Glutamatergic neuron (in vitro differentiated cells): ENCODE measurements around the gene PRKD3. TPM values are rescaled to one million over a fixed set of nuclear protein-coding genes. Genes with fewer than 3 reads are reported as not detected.
"Not testable (repeated sequence)": the region's sequence is repeated elsewhere in the genome, so short reads cannot be mapped to it uniquely, and the experiment has no call there.

Experiments used
- DNase-seq: peaks from one replicate; pipeline ENCODE4 v3.0.0; 2022
- H3K27ac Mint-ChIP-seq: one replicate; pipeline ENCODE4 v1.8.0; 2020; ENCODE audit warnings: mild to moderate bottlenecking, mixed read lengths, inconsistent platforms; ENCODE audit not compliant: unreplicated experiment
- H3K27me3 Mint-ChIP-seq: one replicate; pipeline ENCODE4 v1.8.0; 2020; ENCODE audit warnings: mild to moderate bottlenecking, moderate library complexity, mixed read lengths, inconsistent platforms; ENCODE audit not compliant: unreplicated experiment
- H3K36me3 Mint-ChIP-seq: one replicate; pipeline ENCODE4 v1.8.0; 2020; ENCODE audit warnings: mild to moderate bottlenecking, mixed read lengths, inconsistent platforms; ENCODE audit not compliant: unreplicated experiment
- H3K4me1 Mint-ChIP-seq: one replicate; pipeline ENCODE4 v1.8.0; 2020; ENCODE audit warnings: mild to moderate bottlenecking, low read depth, mixed read lengths, inconsistent platforms; ENCODE audit not compliant: unreplicated experiment
- H3K4me3 Mint-ChIP-seq: one replicate; pipeline ENCODE4 v1.8.0; 2020; ENCODE audit warnings: mild to moderate bottlenecking, mixed read lengths, inconsistent platforms; ENCODE audit not compliant: unreplicated experiment
- H3K9me3 Mint-ChIP-seq: one replicate; pipeline ENCODE4 v1.8.0; 2020; ENCODE audit warnings: mild to moderate bottlenecking, moderate library complexity, mixed read lengths, inconsistent platforms; ENCODE audit not compliant: unreplicated experiment
- total RNA-seq: library from RNA; stranded (reverse); fragmentation: NEBNext Ultra II Directional; extraction: Animal tissue kit (Norgen Biotek cat#: 25700); gene quantifications from one replicate; pipeline ENCODE4 v1.2.1, GENCODE V29; 2021; ENCODE audit not compliant: unreplicated experiment
- TF ChIP-seq, protein P1 (sequence below): fragments of 200-600 bp; sonication (generic); IDR thresholded peaks from one replicate; pipeline ENCODE4 v1.5.0; 2021; ENCODE audit not compliant: partially characterized antibody, unreplicated experiment

Gene PRKD3
- total RNA-seq, 1 donor from 2014 or later, result 47.9 TPM

DNA sequence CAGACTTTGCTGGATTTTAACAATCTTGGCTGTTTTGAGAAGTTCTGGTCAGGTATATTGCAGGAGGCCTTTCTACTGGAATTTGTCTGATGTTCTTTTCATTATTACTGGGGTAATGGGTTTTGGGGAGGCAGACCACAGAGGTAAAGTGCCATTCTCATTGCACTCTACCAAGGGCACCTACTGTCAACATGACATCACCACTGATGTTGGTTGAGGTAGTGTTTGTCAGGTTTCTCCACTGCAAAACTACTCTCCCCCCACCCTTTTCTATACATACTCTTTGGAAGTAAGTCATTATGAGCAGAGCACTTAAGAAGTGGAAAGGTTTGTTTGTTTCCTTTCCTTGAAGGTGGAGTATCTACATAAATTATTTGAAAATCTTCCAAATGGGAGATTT is 27.0 kb downstream of the PRKD3 start:
- Mint-ChIP-seq H3K4me1 (peaks cover 7% of the 10 kb centered on the region), H3K36me3 (no peaks in the 10 kb centered on the region), H3K27me3 (no peaks in the 10 kb centered on the region), H3K9me3 (no peaks in the 10 kb centered on the region), H3K27ac (no peak overlapping the region), H3K4me3 (no peak overlapping the region)
- no peak for DNase-seq
- TF ChIP-seq, protein P1, sequence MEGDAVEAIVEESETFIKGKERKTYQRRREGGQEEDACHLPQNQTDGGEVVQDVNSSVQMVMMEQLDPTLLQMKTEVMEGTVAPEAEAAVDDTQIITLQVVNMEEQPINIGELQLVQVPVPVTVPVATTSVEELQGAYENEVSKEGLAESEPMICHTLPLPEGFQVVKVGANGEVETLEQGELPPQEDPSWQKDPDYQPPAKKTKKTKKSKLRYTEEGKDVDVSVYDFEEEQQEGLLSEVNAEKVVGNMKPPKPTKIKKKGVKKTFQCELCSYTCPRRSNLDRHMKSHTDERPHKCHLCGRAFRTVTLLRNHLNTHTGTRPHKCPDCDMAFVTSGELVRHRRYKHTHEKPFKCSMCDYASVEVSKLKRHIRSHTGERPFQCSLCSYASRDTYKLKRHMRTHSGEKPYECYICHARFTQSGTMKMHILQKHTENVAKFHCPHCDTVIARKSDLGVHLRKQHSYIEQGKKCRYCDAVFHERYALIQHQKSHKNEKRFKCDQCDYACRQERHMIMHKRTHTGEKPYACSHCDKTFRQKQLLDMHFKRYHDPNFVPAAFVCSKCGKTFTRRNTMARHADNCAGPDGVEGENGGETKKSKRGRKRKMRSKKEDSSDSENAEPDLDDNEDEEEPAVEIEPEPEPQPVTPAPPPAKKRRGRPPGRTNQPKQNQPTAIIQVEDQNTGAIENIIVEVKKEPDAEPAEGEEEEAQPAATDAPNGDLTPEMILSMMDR, result no peak

- no peak overlapping the region for H3K27ac Mint-ChIP-seq
- no peaks in the 10 kb centered on the region for H3K9me3 Mint-ChIP-seq
- DNase-seq, result no peak
- no peaks in the 10 kb centered on the region for H3K4me1 Mint-ChIP-seq
- H3K27me3 Mint-ChIP-seq, result no peaks in the 10 kb centered on the region
- no peak overlapping the region for H3K4me3 Mint-ChIP-seq
- H3K36me3 Mint-ChIP-seq, result no peaks in the 10 kb centered on the region
- TF ChIP-seq, protein P1, result no peak
These were observed 29.1 kb downstream of the PRKD3 start for GRCh38 chr2:37295469-37296073.

DNA sequence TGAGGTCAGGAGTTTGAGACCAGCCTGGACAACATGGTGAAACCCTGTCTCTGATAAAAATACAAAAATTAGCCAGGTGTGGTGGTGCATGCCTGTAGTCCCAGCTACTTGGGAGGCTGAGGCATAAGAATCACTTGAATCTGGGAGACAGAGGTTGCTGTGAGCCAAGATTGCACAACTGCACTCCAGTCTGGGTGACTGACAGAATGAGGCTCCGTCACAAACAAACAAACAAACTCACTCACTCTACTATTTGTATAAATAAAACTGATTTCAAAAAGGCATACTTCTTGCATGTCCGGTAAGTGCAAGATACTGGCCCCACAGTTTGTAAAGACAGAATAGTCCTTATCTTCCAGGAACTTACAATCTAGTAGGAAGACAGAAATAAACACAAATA is 29.8 kb downstream of the PRKD3 start:
- not testable (repeated sequence) for H3K27me3 Mint-ChIP-seq, H3K36me3 Mint-ChIP-seq, H3K27ac Mint-ChIP-seq, H3K4me1 Mint-ChIP-seq, H3K9me3 Mint-ChIP-seq, H3K4me3 Mint-ChIP-seq, DNase-seq

- H3K36me3 Mint-ChIP-seq, result no peaks in the 10 kb centered on the region
- TF ChIP-seq, protein P1, result no peak
- DNase-seq, result no peak
- no peaks in the 10 kb centered on the region for H3K27me3 Mint-ChIP-seq
- no peaks in the 10 kb centered on the region for H3K9me3 Mint-ChIP-seq
- H3K27ac Mint-ChIP-seq, result no peak overlapping the region
- no peaks in the 10 kb centered on the region for H3K4me1 Mint-ChIP-seq
- no peak overlapping the region for H3K4me3 Mint-ChIP-seq
These were observed 33.0 kb downstream of the PRKD3 start for GRCh38 chr2:37291680-37292079.

- H3K4me3 Mint-ChIP-seq, result no peak overlapping the region
- no peaks in the 10 kb centered on the region for H3K27me3 Mint-ChIP-seq
- H3K9me3 Mint-ChIP-seq, result no peaks in the 10 kb centered on the region
- no peaks in the 10 kb centered on the region for H3K4me1 Mint-ChIP-seq
- H3K36me3 Mint-ChIP-seq, result no peaks in the 10 kb centered on the region
- no peak overlapping the region for H3K27ac Mint-ChIP-seq
- no peak for DNase-seq
- TF ChIP-seq, protein P1, result no peak
These were observed 36.7 kb downstream of the PRKD3 start for GRCh38 chr2:37287966-37288365.
